NCI-H82 treated with DMSO at 0.1 percent for 48 hours (cell line): ENCODE results near the gene ENDOD1.
"Not testable (repeated sequence)": the region's sequence is repeated elsewhere in the genome, so short reads cannot be mapped to it uniquely, and the experiment has no call there.

Source experiments
- DNase-seq: peaks from one replicate; lab custom pipeline; 2025; ENCODE audit not compliant: unreplicated experiment; lab: John Stamatoyannopoulos, UW

ENDOD1 gene

DNA sequence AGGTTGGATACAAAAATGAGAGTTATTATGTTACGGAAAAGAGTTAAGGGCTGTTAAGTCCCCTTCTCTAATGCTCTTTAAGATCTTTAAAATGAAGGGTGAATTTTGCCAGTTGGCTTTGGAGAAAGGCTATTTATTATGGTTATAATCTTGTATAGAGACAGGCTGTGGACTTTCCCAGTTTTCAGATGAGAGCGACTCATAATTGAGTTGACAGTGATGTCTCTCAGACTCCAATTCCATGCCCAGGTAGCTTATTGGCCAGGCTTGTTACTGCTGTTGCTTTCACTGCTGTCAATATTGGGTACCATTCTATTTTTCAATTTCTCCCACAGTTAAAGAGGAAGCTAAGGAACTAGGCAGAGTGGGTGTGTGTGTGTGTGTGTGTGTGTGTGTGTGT is 13.1 kb downstream of the ENDOD1 start:
- DNase-seq = no peak

DNA sequence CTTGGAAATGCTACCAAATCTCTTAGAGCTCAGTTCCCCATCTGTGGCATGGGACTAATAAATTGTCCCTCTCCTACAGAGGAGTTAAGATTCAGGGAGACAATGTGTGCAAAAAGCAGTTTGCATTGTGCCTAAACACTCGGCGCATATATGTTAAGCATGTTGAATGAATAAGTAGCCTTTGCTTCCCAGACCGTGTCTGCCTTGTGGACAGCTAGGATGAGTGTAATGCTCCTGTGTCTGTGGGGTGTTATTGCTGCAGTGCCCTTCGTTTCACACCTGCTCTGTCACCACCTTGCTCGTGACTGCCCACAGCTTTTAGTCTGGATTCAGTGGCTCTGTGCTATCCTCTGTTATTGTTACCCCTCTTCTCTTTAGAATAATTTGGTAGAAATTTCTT is 14.1 kb downstream of the ENDOD1 start:
- DNase-seq = no peak

- no peak for DNase-seq
These were observed 14.6 kb downstream of the ENDOD1 start for GRCh38 chr11:95104121-95104830.

DNA sequence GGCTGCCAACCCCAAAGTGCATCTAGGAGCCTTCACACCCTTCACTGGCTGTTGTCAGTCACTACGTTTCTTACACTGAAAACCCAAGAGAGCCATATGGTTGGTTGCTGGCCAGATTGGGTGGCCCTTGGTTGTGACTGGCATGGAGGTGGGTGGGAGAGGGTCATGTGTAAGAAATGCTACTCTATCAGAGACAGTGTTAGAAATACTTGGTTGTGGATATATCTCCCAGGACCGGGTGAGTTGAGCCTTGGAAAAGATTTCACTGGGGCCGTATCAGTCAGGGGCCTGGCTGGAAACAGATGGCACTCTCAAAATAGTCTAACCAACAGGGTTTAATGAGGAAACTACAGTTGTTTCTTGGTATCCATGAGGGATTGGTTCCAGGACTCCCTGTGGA is 15.2 kb downstream of the ENDOD1 start:
- DNase-seq = no peak

GRCh38 chr11:95108159-95108611 is 18.5 kb downstream of the ENDOD1 start:
- DNase-seq = no peak

DNA sequence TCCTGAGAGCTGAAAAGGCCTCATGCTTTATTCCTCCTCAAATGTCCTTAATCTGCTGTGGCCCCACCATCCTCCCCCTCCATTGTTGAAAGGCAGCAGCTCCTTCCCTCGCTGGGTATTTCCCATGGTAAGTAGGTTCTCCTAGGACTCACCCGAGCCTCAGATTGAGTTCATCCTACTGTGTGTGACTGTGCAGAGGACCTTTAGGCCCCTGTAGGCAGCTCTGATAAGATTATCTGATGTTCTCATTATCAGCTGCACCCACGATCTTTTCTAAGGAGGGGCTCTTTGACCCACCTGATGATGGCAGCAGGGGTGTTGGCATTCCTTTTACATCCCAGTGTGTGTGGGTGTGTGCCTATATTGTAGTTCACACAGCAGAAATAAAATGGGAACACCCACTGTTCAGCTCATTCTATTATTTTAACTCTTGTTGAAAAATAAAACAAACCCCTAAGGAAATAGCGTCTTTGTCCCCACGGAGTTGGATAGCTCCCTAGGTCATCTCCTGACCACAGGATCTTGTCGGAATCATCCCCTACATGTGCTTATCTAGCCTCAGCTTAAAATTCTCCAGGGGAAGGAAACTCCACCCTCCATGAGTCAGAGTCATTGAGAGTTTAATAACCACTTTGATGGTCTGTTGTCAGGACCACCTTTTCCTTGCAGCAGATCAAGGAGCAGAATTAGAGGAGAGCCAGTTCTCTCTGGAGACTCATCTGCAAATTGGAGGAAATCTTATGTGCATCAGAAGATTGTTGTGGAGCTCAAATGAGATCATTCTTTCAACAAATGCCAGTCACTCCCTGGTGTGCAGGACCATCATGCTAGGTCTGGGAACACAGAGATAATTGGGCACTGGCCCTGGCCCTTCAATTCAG is 19.3 kb downstream of the ENDOD1 start:
- no peak for DNase-seq

DNA sequence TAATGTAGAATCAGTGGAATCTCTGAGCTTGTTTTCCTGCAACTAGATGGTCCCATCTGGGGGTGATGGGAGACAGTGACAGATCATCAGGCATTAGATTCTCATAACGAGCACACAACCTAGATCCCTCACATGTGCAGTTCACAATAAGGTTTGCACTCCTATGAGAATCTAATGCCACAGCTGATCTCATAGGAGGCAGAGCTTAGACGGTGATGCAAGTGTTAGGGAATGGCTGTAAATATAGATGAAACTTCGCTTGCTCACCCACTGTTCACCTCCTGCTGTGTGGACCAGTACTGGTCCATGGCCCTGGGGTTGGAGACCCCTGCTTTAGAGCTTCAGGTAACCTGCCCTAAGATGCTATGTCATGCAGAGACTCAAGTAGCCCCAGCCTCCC is 21.8 kb downstream of the ENDOD1 start:
- not testable (repeated sequence) for DNase-seq

- DNase-seq = no peak
These were observed 22.4 kb downstream of the ENDOD1 start for GRCh38 chr11:95111923-95112540.

DNA sequence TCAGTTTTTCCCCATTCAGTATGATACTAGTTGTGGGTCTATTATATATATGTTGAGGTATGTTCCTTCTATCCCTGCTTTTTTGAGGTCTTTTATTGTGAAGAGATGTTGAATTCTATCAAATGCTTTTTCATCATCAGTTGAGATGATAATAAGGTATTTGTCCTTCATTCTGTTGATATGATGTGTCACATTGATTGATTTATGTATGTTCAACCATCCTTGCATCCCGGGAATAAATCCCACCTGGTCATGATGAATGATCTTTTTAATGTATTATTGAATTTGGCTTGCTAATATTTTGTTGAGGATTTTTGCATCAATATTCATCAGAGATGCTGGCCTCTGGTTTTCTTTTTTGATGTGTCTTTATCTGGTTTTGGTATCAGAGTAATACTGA is 26.0 kb downstream of the ENDOD1 start:
- DNase-seq = no peak

DNA sequence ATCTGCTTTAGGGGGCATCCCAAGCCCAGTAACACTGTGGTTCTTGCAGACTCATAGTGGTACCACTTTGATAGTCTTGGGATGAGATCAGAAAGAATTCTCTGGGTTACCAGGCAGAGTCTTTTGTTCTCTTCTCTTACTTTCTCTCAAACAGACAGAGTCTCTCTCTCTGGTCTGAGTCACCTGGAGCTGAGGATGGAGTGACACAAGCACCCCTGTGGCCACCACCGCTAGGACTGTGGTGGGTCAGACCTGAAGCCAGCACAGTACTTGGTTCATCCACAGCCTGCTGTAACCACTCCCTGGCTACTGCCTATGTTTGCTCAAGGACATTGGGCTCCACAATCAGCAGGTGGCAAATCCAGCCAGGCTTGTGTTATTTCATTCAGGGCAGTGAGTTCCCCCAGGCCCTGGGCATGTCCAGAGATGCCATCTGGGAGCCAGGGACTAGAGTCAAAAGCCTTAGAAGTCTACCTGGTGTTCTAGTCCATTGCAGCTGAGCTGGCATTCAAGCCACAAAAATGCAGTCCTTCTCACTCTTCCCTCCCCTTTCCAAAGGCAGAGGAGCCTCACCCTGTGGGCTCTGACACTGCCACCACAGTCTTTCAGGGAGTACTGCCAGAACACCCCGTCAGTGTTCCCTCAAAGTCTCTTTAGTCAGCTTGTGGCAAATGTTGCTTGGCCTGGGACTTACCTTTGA is 29.9 kb downstream of the ENDOD1 start:
- DNase-seq = no peak

- DNase-seq = no peak
These were observed 32.1 kb downstream of the ENDOD1 start for GRCh38 chr11:95121698-95122097.

GRCh38 chr11:95123556-95123955 is 33.9 kb downstream of the ENDOD1 start:
- no peak for DNase-seq

GRCh38 chr11:95128602-95129001 is 39.0 kb downstream of the ENDOD1 start:
- no peak for DNase-seq

GRCh38 chr11:95132956-95133355 is 43.3 kb downstream of the ENDOD1 start:
- DNase-seq = no peak

GRCh38 chr11:95134491-95134890 is 44.8 kb downstream of the ENDOD1 start:
- DNase-seq = no peak

- no peak for DNase-seq
These were observed 45.5 kb downstream of the ENDOD1 start for GRCh38 chr11:95135155-95135554.

DNA sequence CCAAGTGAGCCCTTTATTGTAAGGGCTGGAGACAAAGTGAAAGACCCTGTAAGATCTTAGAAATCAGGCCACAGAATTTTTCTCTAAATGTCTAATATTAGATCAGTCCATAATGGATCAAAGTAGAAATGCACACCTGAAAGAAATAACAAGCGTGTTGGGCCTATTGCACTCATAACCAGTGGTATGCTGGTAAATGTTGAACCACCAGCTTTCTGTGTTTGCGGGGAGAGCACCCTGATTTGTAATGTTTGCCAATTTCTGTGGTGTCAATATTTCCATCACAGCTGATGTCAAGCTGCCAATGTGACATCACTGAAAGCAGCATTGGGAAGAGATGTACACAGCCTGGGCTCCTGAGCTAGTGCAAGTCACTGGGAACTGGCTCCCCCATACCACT is 46.2 kb downstream of the ENDOD1 start:
- DNase-seq = no peak

- DNase-seq = not testable (repeated sequence)
These were observed 47.1 kb downstream of the ENDOD1 start for GRCh38 chr11:95136747-95137146.

DNA sequence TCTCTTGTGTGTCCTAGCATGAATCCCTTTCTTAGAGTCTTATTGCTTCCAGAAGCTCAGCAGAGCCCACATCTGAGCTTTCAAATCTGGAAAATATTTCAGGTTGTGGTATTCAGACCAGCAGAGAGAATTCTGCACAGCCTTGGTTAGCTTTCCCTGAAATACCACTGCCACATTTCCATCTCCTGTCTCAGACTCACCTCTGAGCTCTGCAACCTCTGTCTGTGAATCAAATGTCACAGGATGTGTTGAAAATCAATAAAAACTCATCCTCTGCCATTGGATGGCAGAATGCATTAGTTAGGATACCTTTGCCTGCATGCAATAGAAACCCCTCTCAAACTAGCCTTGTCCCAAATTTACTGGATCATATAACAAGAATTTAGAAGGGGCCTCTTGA is 47.7 kb downstream of the ENDOD1 start:
- DNase-seq = no peak

DNA sequence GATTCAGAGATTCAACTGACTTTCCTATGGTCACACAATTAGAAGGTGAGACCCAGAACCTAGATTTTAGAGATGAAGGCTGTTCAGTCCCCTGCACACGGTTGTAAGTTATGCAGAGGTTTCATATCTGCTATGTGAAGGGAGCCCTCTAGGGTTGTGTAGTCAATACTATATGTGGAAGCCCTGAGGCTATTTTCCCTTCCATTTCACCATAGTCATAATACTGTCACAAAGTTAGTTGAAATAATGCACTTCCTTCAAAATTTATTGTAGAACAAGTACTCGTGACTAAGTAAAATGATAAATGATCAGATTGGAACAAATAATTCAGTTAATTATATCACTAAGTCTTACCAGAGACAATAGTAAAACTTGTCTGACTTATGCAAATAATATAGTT is 48.8 kb downstream of the ENDOD1 start:
- DNase-seq = no peak

DNA sequence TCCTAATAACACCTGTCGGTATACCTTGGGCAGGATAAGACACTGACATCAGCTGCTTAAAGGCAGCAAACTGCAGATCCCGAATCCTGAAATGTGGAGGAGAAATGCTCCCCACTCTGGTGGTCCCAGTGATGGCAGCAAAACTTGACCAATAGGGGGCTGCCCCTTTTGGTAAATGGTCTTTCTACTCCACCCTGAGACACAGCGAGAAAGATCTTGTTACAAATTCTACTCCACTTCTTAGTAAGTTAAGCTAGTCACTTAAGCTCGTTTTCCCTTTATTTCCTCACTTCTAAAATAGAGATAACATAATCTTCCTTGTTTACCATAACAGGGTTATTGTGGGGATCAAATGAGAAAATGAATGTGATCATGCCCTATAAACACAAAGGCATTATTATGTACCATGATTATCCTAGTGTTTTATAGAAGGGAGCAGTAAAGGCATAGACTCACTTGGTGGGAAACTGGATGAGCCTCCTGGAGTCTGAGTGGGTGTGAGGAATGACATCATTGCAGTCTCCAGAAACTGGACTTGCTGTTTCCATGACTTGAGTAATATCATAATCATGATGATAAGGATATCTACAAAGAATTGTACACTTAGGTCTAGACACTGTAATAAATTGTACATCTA is 50.9 kb downstream of the ENDOD1 start:
- DNase-seq = no peak
